Measurements from ENCODE around the gene NADK2. TPM values are rescaled to one million over a fixed set of nuclear protein-coding genes. Genes with fewer than 3 reads are reported as not detected.

NADK2 gene
- total and polyA plus RNA-seq, 5 donors from 2014 or later: 4.6 to 10.9 (median 7.3) TPM

DNA sequence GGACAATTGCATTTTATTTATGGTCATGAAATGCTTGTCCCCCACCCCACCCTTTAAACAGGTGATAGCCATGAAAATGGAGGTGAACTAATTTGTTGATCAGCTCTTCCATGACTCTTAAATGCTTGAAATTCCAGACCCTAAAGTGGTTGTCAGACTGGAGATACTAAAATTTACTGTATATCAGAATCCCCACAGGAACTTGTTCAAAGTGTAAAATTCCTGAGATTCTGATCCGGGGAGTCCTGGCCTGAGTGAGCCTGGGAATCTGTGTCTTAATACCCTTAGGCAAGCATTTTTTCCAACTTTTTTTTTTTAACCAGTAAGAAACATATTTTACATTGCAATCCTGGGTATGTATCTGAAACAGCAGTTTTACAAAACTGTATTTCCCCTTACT is 85.1 kb downstream of the NADK2 start:
- no peak overlapping the region for H3K27ac ChIP-seq (ENCODE audit: insufficient read depth, low read length, poor library complexity, severe bottlenecking)
- ATAC-seq (ENCODE audit: low read depth in 2 of 2) (no peak), DNase-seq (no peak)
- H3K27ac Mint-ChIP-seq: no peak overlapping the region
- H3K4me3 ChIP-seq (ENCODE audit: low read depth, low read length): no peak overlapping the region
- peaks cover 58% of the 10 kb centered on the region for H3K36me3 Mint-ChIP-seq
- no peaks in the 10 kb centered on the region for H3K27me3 Mint-ChIP-seq
- H3K4me1 ChIP-seq (ENCODE audit: control insufficient read depth, insufficient read depth, low read length, poor library complexity, severe bottlenecking): peaks cover 22% of the 10 kb centered on the region
- no peak overlapping the region for H3K4me3 Mint-ChIP-seq
- H3K4me1 Mint-ChIP-seq: peaks cover 38 to 81% (median 58%) of the 10 kb centered on the region in 4 donors
- peaks cover 46% of the 10 kb centered on the region for H3K36me3 ChIP-seq (ENCODE audit: control insufficient read depth, insufficient read depth, low read length)
- H3K9me3 Mint-ChIP-seq: no peaks in the 10 kb centered on the region
- no peaks in the 10 kb centered on the region for H3K27me3 ChIP-seq (ENCODE audit: control insufficient read depth, insufficient read depth, low read length)
- H3K9me3 ChIP-seq (ENCODE audit: control insufficient read depth in 2 of 2, low read length in 2 of 2): no peaks in the 10 kb centered on the region

DNA sequence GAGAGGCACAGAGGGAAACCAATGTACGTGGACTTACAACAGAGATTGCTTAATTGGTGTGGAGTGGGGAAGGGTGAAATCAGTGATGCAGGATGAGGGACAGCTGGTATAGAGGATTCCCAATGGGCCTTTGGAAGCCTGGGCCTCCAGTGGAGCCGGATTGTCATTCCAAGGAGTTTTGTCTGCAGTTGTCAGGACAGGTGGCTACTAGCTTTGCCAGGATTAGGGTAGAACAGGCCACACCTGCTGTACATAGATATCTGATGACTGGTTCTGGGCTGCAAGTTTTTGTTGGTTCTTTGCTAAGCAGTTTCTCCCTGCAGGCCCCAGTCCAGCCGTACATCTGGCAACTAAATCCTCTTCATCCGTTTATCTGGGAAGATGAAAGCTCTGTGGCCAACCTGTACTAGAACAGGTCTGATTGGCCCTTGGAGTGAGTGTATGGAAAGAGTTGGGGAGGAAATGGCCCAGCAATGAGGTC is 85.6 kb downstream of the NADK2 start:
- no peaks in the 10 kb centered on the region for H3K9me3 ChIP-seq (ENCODE audit: control insufficient read depth in 2 of 2, low read length in 2 of 2)
- peaks cover 24% of the 10 kb centered on the region for H3K4me1 ChIP-seq (ENCODE audit: control insufficient read depth, insufficient read depth, low read length, poor library complexity, severe bottlenecking)
- Mint-ChIP-seq H3K36me3 (peaks cover 53% of the 10 kb centered on the region), H3K4me1 (peaks cover 33 to 77% (median 56%) of the 10 kb centered on the region in 4 donors), H3K4me3 (no peak overlapping the region), H3K27me3 (no peaks in the 10 kb centered on the region), H3K27ac (no peak overlapping the region), H3K9me3 (no peaks in the 10 kb centered on the region)
- no peaks in the 10 kb centered on the region for H3K27me3 ChIP-seq (ENCODE audit: control insufficient read depth, insufficient read depth, low read length)
- no peak overlapping the region for H3K4me3 ChIP-seq (ENCODE audit: low read depth, low read length)
- DNase-seq: no peak
- no peak overlapping the region for H3K27ac ChIP-seq (ENCODE audit: insufficient read depth, low read length, poor library complexity, severe bottlenecking)
- ATAC-seq (ENCODE audit: low read depth in 2 of 2): no peak
- H3K36me3 ChIP-seq (ENCODE audit: control insufficient read depth, insufficient read depth, low read length): peaks cover 42% of the 10 kb centered on the region

DNA sequence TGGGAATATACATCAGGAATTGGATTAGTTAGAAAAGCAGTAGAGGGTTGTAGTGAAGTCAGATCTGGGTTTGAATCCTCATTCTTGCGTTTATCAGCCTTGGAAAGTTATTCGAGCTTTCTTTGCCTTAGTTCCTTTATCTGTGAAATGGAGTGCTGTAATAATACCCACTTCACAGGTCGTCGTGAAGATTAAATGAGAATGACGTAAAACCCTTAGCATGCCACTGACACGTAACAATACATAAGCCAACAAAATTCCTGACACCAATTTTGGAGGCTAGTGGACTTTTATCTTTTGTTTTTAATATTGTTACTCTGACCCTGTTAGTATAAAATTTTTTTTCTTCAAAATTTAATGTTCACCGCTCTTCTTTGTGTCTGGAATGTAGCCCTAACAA is 86.4 kb downstream of the NADK2 start:
- Histone ChIP-seq H3K4me3 (ENCODE audit: low read depth, low read length) (no peak overlapping the region), H3K9me3 (ENCODE audit: control insufficient read depth in 2 of 2, low read length in 2 of 2) (no peaks in the 10 kb centered on the region), H3K4me1 (ENCODE audit: control insufficient read depth, insufficient read depth, low read length, poor library complexity, severe bottlenecking) (peaks cover 32% of the 10 kb centered on the region), H3K27me3 (ENCODE audit: control insufficient read depth, insufficient read depth, low read length) (no peaks in the 10 kb centered on the region), H3K36me3 (ENCODE audit: control insufficient read depth, insufficient read depth, low read length) (peaks cover 37% of the 10 kb centered on the region), H3K27ac (ENCODE audit: insufficient read depth, low read length, poor library complexity, severe bottlenecking) (no peak overlapping the region)
- H3K4me3 Mint-ChIP-seq: peak overlapping the region in 1 of 4 donors; percentile 38
- ATAC-seq (ENCODE audit: low read depth in 2 of 2) (no peak), DNase-seq (no peak)
- H3K27me3 Mint-ChIP-seq: no peaks in the 10 kb centered on the region
- H3K36me3 Mint-ChIP-seq: peaks cover 49% of the 10 kb centered on the region
- H3K4me1 Mint-ChIP-seq: peaks cover 37 to 80% (median 58%) of the 10 kb centered on the region in 4 donors
- H3K27ac Mint-ChIP-seq: no peak overlapping the region
- H3K9me3 Mint-ChIP-seq: no peaks in the 10 kb centered on the region

DNA sequence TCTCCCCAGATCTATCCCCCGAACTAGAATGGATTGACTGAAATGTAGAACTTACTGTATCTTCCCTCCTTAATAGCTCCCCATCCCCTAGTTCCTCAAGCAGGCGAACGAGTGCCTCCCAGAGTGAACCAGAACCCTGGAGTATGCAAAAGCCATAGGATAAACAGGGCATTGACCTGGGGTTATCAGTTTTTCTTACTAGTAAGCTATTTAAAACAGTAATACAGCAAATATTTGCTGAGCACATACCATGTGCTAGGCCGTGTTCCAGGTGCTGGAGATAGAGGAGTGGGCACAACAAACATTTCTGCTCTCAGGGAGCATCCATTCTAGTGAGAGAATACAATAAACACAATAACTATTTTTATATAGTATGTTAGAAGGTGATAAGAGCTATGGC is 88.0 kb downstream of the NADK2 start:
- H3K27ac ChIP-seq (ENCODE audit: insufficient read depth, low read length, poor library complexity, severe bottlenecking): no peak overlapping the region
- no peaks in the 10 kb centered on the region for H3K27me3 ChIP-seq (ENCODE audit: control insufficient read depth, insufficient read depth, low read length)
- H3K9me3 Mint-ChIP-seq: no peaks in the 10 kb centered on the region
- no peaks in the 10 kb centered on the region for H3K9me3 ChIP-seq (ENCODE audit: control insufficient read depth in 2 of 2, low read length in 2 of 2)
- no peak overlapping the region for H3K4me3 ChIP-seq (ENCODE audit: low read depth, low read length)
- peaks cover 43 to 83% (median 63%) of the 10 kb centered on the region in 4 donors for H3K4me1 Mint-ChIP-seq
- ATAC-seq (ENCODE audit: low read depth in 2 of 2): no peak
- H3K4me3 Mint-ChIP-seq: peak overlapping the region; percentile 42 to 95 (median 63)
- peak overlapping the region; percentile 24 to 52 (median 50) for H3K27ac Mint-ChIP-seq
- peaks cover 42% of the 10 kb centered on the region for H3K36me3 Mint-ChIP-seq
- H3K36me3 ChIP-seq (ENCODE audit: control insufficient read depth, insufficient read depth, low read length): peaks cover 30% of the 10 kb centered on the region
- DNase-seq: no peak
- H3K27me3 Mint-ChIP-seq: no peaks in the 10 kb centered on the region
- H3K4me1 ChIP-seq (ENCODE audit: control insufficient read depth, insufficient read depth, low read length, poor library complexity, severe bottlenecking): peaks cover 37% of the 10 kb centered on the region

DNA sequence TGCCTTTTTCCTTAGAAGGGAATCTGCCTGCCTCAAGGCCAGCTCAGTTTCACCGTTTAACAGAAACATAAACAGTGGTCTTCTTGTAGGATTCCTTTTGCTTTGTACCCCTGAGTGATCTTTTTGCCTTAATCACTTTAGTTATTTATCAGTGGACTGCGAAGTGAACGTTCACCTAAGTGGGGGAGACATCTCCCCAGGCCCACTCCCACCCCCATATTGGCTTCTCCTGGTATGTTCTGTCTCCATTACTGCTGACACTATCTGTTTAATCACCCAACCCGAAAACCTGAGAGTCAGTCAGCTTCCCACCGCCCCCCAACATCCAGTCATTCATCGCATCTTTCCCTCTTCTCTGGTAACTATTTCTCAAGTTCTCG is 88.4 kb downstream of the NADK2 start:
- Histone ChIP-seq H3K27ac (ENCODE audit: insufficient read depth, low read length, poor library complexity, severe bottlenecking) (no peak overlapping the region), H3K4me1 (ENCODE audit: control insufficient read depth, insufficient read depth, low read length, poor library complexity, severe bottlenecking) (peaks cover 42% of the 10 kb centered on the region), H3K9me3 (ENCODE audit: control insufficient read depth in 2 of 2, low read length in 2 of 2) (no peaks in the 10 kb centered on the region), H3K4me3 (ENCODE audit: low read depth, low read length) (no peak overlapping the region), H3K27me3 (ENCODE audit: control insufficient read depth, insufficient read depth, low read length) (no peaks in the 10 kb centered on the region), H3K36me3 (ENCODE audit: control insufficient read depth, insufficient read depth, low read length) (peaks cover 27% of the 10 kb centered on the region)
- Mint-ChIP-seq H3K36me3 (peaks cover 38% of the 10 kb centered on the region), H3K27me3 (no peaks in the 10 kb centered on the region), H3K4me3 (peak overlapping the region; percentile 42 to 95 (median 63)), H3K9me3 (no peaks in the 10 kb centered on the region), H3K4me1 (peaks cover 46 to 82% (median 64%) of the 10 kb centered on the region in 4 donors), H3K27ac (peak overlapping the region; percentile 24 to 52 (median 50))
- ATAC-seq (ENCODE audit: low read depth in 2 of 2) (no peak), DNase-seq (no peak)

DNA sequence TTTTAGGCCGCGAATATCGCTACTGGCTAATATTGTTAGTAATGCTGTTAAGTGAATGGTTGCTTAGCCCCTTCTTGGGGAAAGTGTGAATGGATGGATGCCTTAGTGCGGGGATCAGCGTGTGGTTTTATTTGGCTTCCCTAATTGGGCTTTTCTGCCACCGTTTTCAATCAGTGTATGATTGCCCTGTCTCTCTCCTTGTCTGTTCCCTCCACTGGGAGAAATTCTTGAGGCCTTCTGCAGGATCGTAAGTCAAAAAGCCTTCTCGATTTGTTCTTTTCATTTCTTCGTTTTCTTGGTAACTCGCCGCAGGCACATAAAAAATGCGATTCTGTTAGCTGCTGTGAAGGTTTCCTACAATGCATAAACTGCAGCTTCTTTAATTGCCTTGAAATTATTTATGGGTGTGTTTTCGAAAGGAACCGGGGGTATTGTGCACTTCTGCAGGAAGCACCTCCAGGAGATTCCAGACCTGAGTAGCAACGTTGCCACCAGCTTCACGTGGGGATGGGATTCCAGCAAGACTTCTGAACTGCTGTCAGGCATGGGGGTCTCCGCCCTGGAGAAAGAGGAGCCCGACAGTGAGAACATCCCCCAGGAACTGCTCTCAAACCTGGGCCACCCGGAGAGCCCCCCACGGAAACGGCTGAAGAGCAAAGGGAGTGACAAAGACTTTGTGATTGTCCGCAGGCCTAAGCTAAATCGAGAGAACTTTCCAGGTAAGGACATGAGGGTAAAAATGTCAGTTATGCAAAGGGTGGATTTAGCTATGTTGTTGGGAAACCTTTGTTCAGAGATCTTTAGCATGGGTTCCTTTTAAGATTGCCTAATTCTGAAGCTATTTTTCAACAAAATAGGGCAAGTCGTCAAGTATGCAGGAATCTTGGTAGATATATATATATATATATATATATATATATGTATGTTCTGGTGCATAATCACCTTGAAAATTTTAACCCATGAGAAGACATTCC is 89.1 kb downstream of the NADK2 start:
- H3K4me3 Mint-ChIP-seq: peak overlapping the region; percentile 95 to 98 (median 97)
- H3K36me3 Mint-ChIP-seq: peaks cover 34% of the 10 kb centered on the region
- H3K4me1 Mint-ChIP-seq: peaks cover 48 to 82% (median 65%) of the 10 kb centered on the region in 4 donors
- peaks cover 46% of the 10 kb centered on the region for H3K4me1 ChIP-seq (ENCODE audit: control insufficient read depth, insufficient read depth, low read length, poor library complexity, severe bottlenecking)
- H3K9me3 Mint-ChIP-seq: no peaks in the 10 kb centered on the region
- ATAC-seq (ENCODE audit: low read depth in 2 of 2) (no peak), DNase-seq (peak in 2 of 3 donors; percentile 2 to 20)
- no peak overlapping the region for H3K27ac ChIP-seq (ENCODE audit: insufficient read depth, low read length, poor library complexity, severe bottlenecking)
- peaks cover 20% of the 10 kb centered on the region for H3K36me3 ChIP-seq (ENCODE audit: control insufficient read depth, insufficient read depth, low read length)
- H3K27me3 ChIP-seq (ENCODE audit: control insufficient read depth, insufficient read depth, low read length): no peaks in the 10 kb centered on the region
- peak overlapping the region; percentile 92 to 96 (median 93) for H3K27ac Mint-ChIP-seq
- no peaks in the 10 kb centered on the region for H3K27me3 Mint-ChIP-seq
- peak overlapping the region; percentile 98 for H3K4me3 ChIP-seq (ENCODE audit: low read depth, low read length)
- H3K9me3 ChIP-seq (ENCODE audit: control insufficient read depth in 2 of 2, low read length in 2 of 2): no peaks in the 10 kb centered on the region

DNA sequence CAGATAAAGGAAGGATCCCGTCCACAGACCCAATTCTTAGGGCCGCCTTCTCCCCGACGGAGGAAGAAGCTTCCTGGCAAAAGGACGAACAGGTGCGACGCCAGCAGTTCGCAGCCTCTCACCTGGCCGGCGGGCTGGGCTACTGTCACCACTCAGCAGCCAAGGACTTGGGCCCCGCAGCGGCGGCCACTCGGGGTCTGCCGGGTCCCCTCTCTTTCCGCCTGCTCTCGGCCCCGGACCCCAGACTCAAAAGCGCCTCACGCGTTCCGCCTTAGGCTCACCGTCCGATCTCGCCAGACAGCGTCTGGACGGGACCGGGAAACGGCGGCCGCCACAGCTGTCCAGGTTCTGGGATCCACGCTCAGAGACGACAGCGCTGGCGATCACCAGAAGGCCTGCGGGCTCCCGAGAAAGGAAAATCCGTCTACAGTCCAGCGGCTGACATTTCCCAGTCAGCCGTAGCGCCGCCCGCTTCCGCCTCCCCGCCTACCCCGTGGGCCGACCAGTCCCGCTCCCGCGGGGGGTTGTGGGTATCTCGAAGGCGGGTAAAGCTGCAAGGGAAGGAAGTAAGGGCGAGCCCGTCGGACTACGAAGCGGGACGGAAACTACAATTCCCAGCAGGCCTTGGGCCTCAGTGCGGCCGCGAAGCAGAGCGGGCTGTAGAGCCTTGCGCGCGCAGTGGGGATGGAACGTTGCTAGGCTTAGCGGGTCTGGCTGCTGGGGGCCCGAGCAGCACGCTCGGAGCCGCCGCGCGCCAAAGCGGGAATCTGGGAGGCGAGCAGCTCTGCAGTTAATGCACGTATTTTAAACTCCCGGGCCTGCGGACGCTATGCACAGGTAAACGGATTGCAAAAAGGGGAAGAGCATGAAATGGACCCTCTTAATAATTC is 90.0 kb downstream of the NADK2 start, which contains the start of the genes LMBRD2 and SKP2:
TSS of gene LMBRD2 (minus strand) at position 454 of the 890 bp plus-strand sequence. CDS start 8,538 bp downstream, outside the sequence.
TSS of gene SKP2 (plus strand) at position 678 of the 890 bp plus-strand sequence. CDS start at position 830, 152 bp downstream.
- peak; percentile 96 to 98 (median 98) for DNase-seq
- H3K27ac Mint-ChIP-seq: peak within 1 kb of the TSS; percentile 92 to 96 (median 93)
- H3K9me3 Mint-ChIP-seq: no peaks in the 10 kb centered on the region
- H3K4me3 ChIP-seq (ENCODE audit: low read depth, low read length): peak within 1 kb of the TSS; percentile 98
- no peaks in the 10 kb centered on the region for H3K9me3 ChIP-seq (ENCODE audit: control insufficient read depth in 2 of 2, low read length in 2 of 2)
- peak within 1 kb of the TSS; percentile 95 to 98 (median 97) for H3K4me3 Mint-ChIP-seq
- peaks cover 14% of the 10 kb centered on the region for H3K36me3 ChIP-seq (ENCODE audit: control insufficient read depth, insufficient read depth, low read length)
- peaks cover 27% of the 10 kb centered on the region for H3K36me3 Mint-ChIP-seq
- H3K27me3 ChIP-seq (ENCODE audit: control insufficient read depth, insufficient read depth, low read length): no peaks in the 10 kb centered on the region
- H3K4me1 Mint-ChIP-seq: peaks cover 43 to 84% (median 68%) of the 10 kb centered on the region in 4 donors
- H3K4me1 ChIP-seq (ENCODE audit: control insufficient read depth, insufficient read depth, low read length, poor library complexity, severe bottlenecking): peaks cover 46% of the 10 kb centered on the region
- peak within 1 kb of the TSS; percentile 77 for H3K27ac ChIP-seq (ENCODE audit: insufficient read depth, low read length, poor library complexity, severe bottlenecking)
- ATAC-seq (ENCODE audit: low read depth in 2 of 2): peak; percentile 99 to 100
- H3K27me3 Mint-ChIP-seq: no peaks in the 10 kb centered on the region
